GM12878 (cell line): ENCODE measurements around the gene C16orf74. TPM values are rescaled to one million over a fixed set of nuclear protein-coding genes. Genes with fewer than 3 reads are reported as not detected.

ENCODE experiments used
- ATAC-seq: fragments of 200-7000 bp; cut with Tn5 transposase; 3 replicates; pipeline ENCODE4 v1.9.1; 2020; ENCODE audit warnings: mild to moderate bottlenecking, moderate library complexity
- BruUV-seq: library from RNA; stranded (reverse); fragments of 400-500 nt; replicated peaks from 2 replicates; lab custom pipeline; 2021; lab: Mats Ljungman, UMichigan
- CTCF ChIA-PET: fragments of 300-600 bp; sonication (Branson Sonifier 250); formaldehyde crosslinking; extraction: SDS; loops from one replicate; lab custom pipeline; 2021; ENCODE audit warnings: inconsistent platforms; lab: Yijun Ruan, JAX
- POLR2A ChIA-PET: fragments of 350-600 bp; formaldehyde crosslinking; extraction: SDS; loops from one replicate; lab custom pipeline; 2021; ENCODE audit warnings: inconsistent platforms; lab: Charles Lee
- RAD21 ChIA-PET: fragments of 300-600 bp; sonication (Branson Sonifier 250); formaldehyde crosslinking; loops from one replicate; lab custom pipeline; 2023; ENCODE audit warnings: antibody characterized with exemption; ENCODE audit not compliant: unreplicated experiment; lab: Charles Lee
- SMC1A ChIA-PET: fragments of 300-600 bp; sonication (Branson Sonifier 250); formaldehyde crosslinking; loops from one replicate; lab custom pipeline; 2023; ENCODE audit not compliant: unreplicated experiment, uncharacterized antibody; lab: Charles Lee
- DNase-seq: peaks from one replicate; pipeline ENCODE4 v3.0.0-alpha.2; 2011; ENCODE audit warnings: low read depth, low spot score
- FAIRE-seq: peaks from 3 replicates; lab custom pipeline; 2011; peaks lifted over from hg19 to GRCh38; lab: Jason Lieb, UNC
- H2AFZ ChIP-seq: 2 replicates; pipeline ENCODE4 v1.6.0; 2011; ENCODE audit warnings: low read depth, low read length, control low read depth; ENCODE audit not compliant: control insufficient read depth
- H3K27ac ChIP-seq: 2 replicates; pipeline ENCODE4 v1.5.1; 2011; ENCODE audit warnings: control low read depth; ENCODE audit not compliant: control insufficient read depth, insufficient read depth
- H3K27me3 ChIP-seq, 2 experiments: replicated peaks in 1 of 2; 2 replicates each; pipeline versions ENCODE4 v1.6.0 to v1.6.1; 2011; ENCODE audit warnings: low read length in 1 of 2; ENCODE audit not compliant: control insufficient read depth in 2 of 2, insufficient read depth in 2 of 2
- H3K36me3 ChIP-seq, 2 experiments: 2 replicates each; pipeline ENCODE4 v1.5.1; 2011; ENCODE audit warnings: low read length in 1 of 2; ENCODE audit not compliant: control insufficient read depth in 2 of 2, insufficient read depth in 2 of 2
- H3K4me1 ChIP-seq: 2 replicates; pipeline ENCODE4 v1.6.1; 2011; ENCODE audit warnings: mild to moderate bottlenecking, low read length, moderate library complexity, mixed read lengths; ENCODE audit not compliant: control insufficient read depth, insufficient read depth
- H3K4me2 ChIP-seq: 2 replicates; pipeline ENCODE4 v1.6.0; 2011; ENCODE audit warnings: control low read depth; ENCODE audit not compliant: control insufficient read depth, insufficient read depth
- H3K4me3 ChIP-seq: fragments of 200-600 bp; sonication (generic); 2 replicates; pipeline ENCODE4 v1.5.1; 2016
- H3K79me2 ChIP-seq: 2 replicates; pipeline ENCODE4 v1.6.0; 2011; ENCODE audit warnings: low read length; ENCODE audit not compliant: control insufficient read depth, insufficient read depth
- H3K9ac ChIP-seq: 2 replicates; pipeline ENCODE4 v1.8.0; 2011; ENCODE audit warnings: low read length, control low read depth, mixed read lengths; ENCODE audit not compliant: control insufficient read depth, insufficient read depth
- H3K9me3 ChIP-seq: replicated peaks from 3 replicates; pipeline ENCODE4 v1.5.1; 2011; ENCODE audit warnings: mild to moderate bottlenecking, low read length; ENCODE audit not compliant: control insufficient read depth, insufficient read depth
- H4K20me1 ChIP-seq: 2 replicates; pipeline ENCODE4 v1.6.0; 2011; ENCODE audit not compliant: control insufficient read depth, insufficient read depth
- CTCF ChIP-seq, 3 experiments: IDR thresholded peaks in 2 of 3; conservative IDR thresholded peaks in 1 of 3; 2 replicates each; pipeline ENCODE4 v1.5.1; 2011; ENCODE audit warnings: low read depth in 3 of 3, low read length in 3 of 3, mild to moderate bottlenecking in 3 of 3, control low read depth in 2 of 3, moderate library complexity in 2 of 3, inconsistent platforms in 1 of 3, mixed read lengths in 1 of 3; ENCODE audit not compliant: control insufficient read depth in 2 of 3, insufficient read depth in 1 of 3; ENCODE audit errors: extremely low read depth in 1 of 3
- FOXM1 ChIP-seq: IDR thresholded peaks from 2 replicates; pipeline ENCODE4 v1.6.1; 2012; ENCODE audit warnings: low read depth, mild to moderate bottlenecking, inconsistent platforms, low read length, moderate library complexity
- IKZF1 ChIP-seq: fragments of 450-650 bp; conservative IDR thresholded peaks from 2 replicates; pipeline ENCODE4 v1.6.1; 2017; ENCODE audit warnings: antibody characterized with exemption, mild to moderate bottlenecking
- MEF2A ChIP-seq: IDR thresholded peaks from 2 replicates; pipeline ENCODE4 v1.6.1; 2011; ENCODE audit warnings: low read depth, mild to moderate bottlenecking, low read length, moderate library complexity; ENCODE audit not compliant: insufficient read depth
- PAX5 ChIP-seq: IDR thresholded peaks from 2 replicates; pipeline ENCODE4 v1.6.1; 2011; ENCODE audit warnings: low read depth, low read length, borderline replicate concordance
- RAD21 ChIP-seq: IDR thresholded peaks from 2 replicates; pipeline ENCODE4 v1.6.1; 2011; ENCODE audit warnings: mild to moderate bottlenecking, low read depth, low read length, moderate library complexity; ENCODE audit not compliant: insufficient read depth
- SRF ChIP-seq, 2 experiments: IDR thresholded peaks; 2 replicates each; pipeline ENCODE4 v1.6.1; 2011; ENCODE audit warnings: low read depth in 2 of 2, low read length in 2 of 2, mild to moderate bottlenecking in 1 of 2, moderate library complexity in 1 of 2
- STAT3 ChIP-seq: IDR thresholded peaks from 2 replicates; pipeline ENCODE4 v1.6.1; 2011; ENCODE audit warnings: low read depth, low read length, improper control_type of control experiment
- WGBS: methylation state at CpG from one replicate; pipeline ENCODE4 v1.1.6; 2016; ENCODE audit warnings: low lambda C conversion rate; ENCODE audit not compliant: insufficient replicate concordance, insufficient coverage; ENCODE audit errors: missing lambda C conversion rate; 5-methylcytosine and 5-hydroxymethylcytosine counted together
- in situ Hi-C: fragments of 300-500 bp; cut with MboI; formaldehyde crosslinking; loops from 9 replicates; pipeline ENCODE4 v1.14.3; 2018; ENCODE audit warnings: mixed read lengths
- intact Hi-C: fragments of 100-400 bp; cut with micrococcal nuclease; formaldehyde crosslinking; loops from one replicate; pipeline ENCODE4 v1.14.2; 2022; ENCODE audit not compliant: unreplicated experiment
- polyA plus RNA-seq, 11 experiments: library from polyadenylated mRNA; depleted of rRNA in 4 of 11; unstranded in 6 of 11; stranded (reverse) in 5 of 11; fragments of >200 nt; fragmentation: Nextera tagmentation in 4 of 11; fragmentation: Illumina TruSeq in 1 of 11; extraction: Ambion mirVana in 4 of 11; extraction: Trizol in 1 of 11; gene quantifications; 1 replicate in 1 of 11; 2 replicates in 10 of 11; pipeline versions ENCODE4 v1.2.1 to v1.2.3, GENCODE V29; 2011 to 2016; ENCODE audit warnings: inconsistent platforms in 2 of 11, missing spikeins in 2 of 11, low read depth in 1 of 11
- total RNA-seq, 4 experiments: library from RNA; depleted of rRNA in 3 of 4; stranded (reverse); fragments of >200 nt in 3 of 4; fragmentation: Illumina TruSeq in 1 of 4; extraction: Trizol in 1 of 4; gene quantifications; 2 replicates each; pipeline versions ENCODE4 v1.2.1 to v1.2.3, GENCODE V29; 2013 to 2021
- TF ChIP-seq, protein P1 (sequence below): fragments of 450-650 bp; IDR thresholded peaks from 2 replicates; pipeline ENCODE4 v1.6.1; 2017; ENCODE audit warnings: mild to moderate bottlenecking, moderate library complexity
- TF ChIP-seq, protein P2 (sequence below): fragments of 450-650 bp; IDR thresholded peaks from 2 replicates; pipeline ENCODE4 v1.6.1; 2017; ENCODE audit warnings: borderline replicate concordance

The C16orf74 gene
- total and polyA plus RNA-seq, 10 of the 15 experiments (the other 5 are each of a cell fraction or from before 2014, with no cell fraction given): 0.23 to 20.1 (median 6.8) TPM

DNA sequence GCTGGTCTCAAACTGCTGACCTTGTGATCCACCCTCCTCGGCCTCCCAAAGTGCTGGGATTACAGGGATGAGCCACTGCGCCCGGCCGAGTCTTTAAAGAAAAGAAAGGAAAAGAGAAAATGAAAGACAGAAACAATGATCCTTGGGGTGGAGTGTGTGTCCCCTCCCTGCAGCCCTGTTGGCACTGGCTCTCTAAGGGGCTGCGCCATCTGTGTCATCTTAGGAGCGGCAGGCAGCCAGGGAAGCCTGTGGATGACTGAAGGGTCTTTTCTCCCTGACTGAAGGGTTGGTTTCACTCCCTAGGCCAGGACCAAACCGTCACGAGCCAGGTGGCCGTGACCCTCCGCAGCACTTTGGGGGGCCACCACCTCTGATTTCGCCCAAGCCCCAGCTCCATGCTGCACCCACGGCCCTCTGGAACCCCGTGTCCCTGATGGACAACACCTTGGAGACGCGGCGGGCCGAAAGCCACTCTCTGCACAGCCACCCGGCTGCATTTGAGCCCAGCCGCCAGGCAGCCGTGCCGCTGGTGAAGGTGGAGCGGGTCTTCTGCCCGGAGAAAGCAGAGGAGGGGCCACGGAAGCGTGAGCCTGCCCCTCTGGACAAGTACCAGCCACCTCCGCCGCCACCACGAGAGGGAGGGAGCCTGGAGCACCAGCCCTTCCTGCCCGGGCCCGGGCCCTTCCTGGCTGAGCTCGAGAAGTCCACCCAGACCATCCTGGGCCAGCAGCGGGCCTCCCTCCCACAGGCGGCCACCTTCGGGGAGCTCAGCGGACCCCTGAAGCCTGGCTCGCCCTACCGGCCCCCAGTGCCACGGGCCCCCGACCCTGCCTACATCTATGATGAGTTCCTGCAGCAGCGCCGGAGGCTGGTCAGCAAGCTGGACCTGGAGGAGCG, 89.8 kb downstream of the C16orf74 start:
- ChIA-PET SMC1A (interaction anchor here (1.8 kb wide), 1 partner anchor 54 kb away, joined by 6 read pairs; no protein-coding TSS in a partner anchor), RAD21 (no interaction called here), POLR2A (no interaction called here), CTCF (interaction anchor here (0.6 to 4.8 kb wide), 6 partner anchors 23 to 103 kb away, joined by 3 to 29 read pairs (median 4); no protein-coding TSS in a partner anchor)
- intact Hi-C loops (no loop called here), in situ Hi-C loops (no loop called here)
- Histone ChIP-seq H3K9ac (no peak overlapping the region), H3K4me3 (no peak overlapping the region), H3K4me1 (no peaks in the 10 kb centered on the region), H3K36me3 (peaks cover 41 to 67% of the 10 kb centered on the region in 2 experiments), H2AFZ (no peak overlapping the region), H3K79me2 (no peaks in the 10 kb centered on the region), H3K9me3 (no peaks in the 10 kb centered on the region), H3K4me2 (no peak overlapping the region), H3K27ac (no peak overlapping the region), H3K27me3 (no peaks in the 10 kb centered on the region), H4K20me1 (no peaks in the 10 kb centered on the region)
- no peak for FAIRE-seq
- 94% methylated on average over 33 of the region's 42 CpGs for WGBS
- BruUV-seq: no TSS peak
- no peak for DNase-seq
- ATAC-seq: no peak
- TF ChIP-seq CTCF (IDR thresholded peaks at IDR 0.05 in 2 of 3, conservative IDR thresholded peaks at IDR 0.05 in 1 of 3; ENCODE audit: control insufficient read depth in 2 of 3, extremely low read depth in 1 of 3, insufficient read depth in 1 of 3, low read depth in 3 of 3, low read length in 3 of 3): no peak
- TF ChIP-seq RAD21: no peak
- no peak for TF ChIP-seq SRF (IDR thresholded peaks at IDR 0.05; ENCODE audit: low read depth in 2 of 2, low read length in 2 of 2)
- TF ChIP-seq STAT3: no peak
- no peak for TF ChIP-seq IKZF1
- TF ChIP-seq MEF2A: no peak
- TF ChIP-seq, protein P1, sequence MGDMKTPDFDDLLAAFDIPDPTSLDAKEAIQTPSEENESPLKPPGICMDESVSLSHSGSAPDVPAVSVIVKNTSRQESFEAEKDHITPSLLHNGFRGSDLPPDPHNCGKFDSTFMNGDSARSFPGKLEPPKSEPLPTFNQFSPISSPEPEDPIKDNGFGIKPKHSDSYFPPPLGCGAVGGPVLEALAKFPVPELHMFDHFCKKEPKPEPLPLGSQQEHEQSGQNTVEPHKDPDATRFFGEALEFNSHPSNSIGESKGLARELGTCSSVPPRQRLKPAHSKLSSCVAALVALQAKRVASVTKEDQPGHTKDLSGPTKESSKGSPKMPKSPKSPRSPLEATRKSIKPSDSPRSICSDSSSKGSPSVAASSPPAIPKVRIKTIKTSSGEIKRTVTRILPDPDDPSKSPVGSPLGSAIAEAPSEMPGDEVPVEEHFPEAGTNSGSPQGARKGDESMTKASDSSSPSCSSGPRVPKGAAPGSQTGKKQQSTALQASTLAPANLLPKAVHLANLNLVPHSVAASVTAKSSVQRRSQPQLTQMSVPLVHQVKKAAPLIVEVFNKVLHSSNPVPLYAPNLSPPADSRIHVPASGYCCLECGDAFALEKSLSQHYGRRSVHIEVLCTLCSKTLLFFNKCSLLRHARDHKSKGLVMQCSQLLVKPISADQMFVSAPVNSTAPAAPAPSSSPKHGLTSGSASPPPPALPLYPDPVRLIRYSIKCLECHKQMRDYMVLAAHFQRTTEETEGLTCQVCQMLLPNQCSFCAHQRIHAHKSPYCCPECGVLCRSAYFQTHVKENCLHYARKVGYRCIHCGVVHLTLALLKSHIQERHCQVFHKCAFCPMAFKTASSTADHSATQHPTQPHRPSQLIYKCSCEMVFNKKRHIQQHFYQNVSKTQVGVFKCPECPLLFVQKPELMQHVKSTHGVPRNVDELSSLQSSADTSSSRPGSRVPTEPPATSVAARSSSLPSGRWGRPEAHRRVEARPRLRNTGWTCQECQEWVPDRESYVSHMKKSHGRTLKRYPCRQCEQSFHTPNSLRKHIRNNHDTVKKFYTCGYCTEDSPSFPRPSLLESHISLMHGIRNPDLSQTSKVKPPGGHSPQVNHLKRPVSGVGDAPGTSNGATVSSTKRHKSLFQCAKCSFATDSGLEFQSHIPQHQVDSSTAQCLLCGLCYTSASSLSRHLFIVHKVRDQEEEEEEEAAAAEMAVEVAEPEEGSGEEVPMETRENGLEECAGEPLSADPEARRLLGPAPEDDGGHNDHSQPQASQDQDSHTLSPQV: no peak
- TF ChIP-seq, protein P2, sequence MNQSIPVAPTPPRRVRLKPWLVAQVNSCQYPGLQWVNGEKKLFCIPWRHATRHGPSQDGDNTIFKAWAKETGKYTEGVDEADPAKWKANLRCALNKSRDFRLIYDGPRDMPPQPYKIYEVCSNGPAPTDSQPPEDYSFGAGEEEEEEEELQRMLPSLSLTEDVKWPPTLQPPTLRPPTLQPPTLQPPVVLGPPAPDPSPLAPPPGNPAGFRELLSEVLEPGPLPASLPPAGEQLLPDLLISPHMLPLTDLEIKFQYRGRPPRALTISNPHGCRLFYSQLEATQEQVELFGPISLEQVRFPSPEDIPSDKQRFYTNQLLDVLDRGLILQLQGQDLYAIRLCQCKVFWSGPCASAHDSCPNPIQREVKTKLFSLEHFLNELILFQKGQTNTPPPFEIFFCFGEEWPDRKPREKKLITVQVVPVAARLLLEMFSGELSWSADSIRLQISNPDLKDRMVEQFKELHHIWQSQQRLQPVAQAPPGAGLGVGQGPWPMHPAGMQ: no peak
- TF ChIP-seq FOXM1: no peak
- no peak for TF ChIP-seq PAX5
